Superior temporal gyrus (tissue), 1 donor: ENCODE measurements around the gene GAGE2A.
"Not testable (repeated sequence)": the region's sequence is repeated elsewhere in the genome, so short reads cannot be mapped to it uniquely, and the experiment has no call there.

Source experiments
- DNase-seq: peaks from one replicate; pipeline ENCODE4 v3.0.0-alpha.2; 2016; ENCODE audit errors: extremely low spot score

The GAGE2A gene, protein sequence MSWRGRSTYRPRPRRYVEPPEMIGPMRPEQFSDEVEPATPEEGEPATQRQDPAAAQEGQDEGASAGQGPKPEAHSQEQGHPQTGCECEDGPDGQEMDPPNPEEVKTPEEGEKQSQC

DNA sequence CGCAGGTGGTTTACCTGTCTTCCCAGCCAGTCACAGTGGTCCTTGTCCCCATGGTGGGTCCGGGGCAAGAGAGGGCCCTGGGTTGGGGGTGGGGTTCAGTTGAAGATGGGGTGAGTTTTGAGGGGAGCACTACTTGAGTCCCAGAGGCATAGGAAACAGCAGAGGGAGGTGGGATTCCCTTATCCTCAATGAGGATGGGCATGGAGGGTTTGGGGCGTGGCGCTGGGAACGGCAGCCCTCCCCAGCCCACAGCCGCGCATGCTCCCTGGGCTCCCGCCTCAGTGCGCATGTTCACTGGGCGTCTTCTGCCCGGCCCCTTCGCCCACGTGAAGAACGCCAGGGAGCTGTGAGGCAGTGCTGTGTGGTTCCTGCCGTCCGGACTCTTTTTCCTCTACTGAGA, at the start of gene GAGE2A:
Gene GAGE2A (plus strand): TSS at position 301 of the 400 bp plus-strand sequence. CDS start 1,155 bp downstream, outside the sequence.
- DNase-seq = not testable (repeated sequence)

DNA sequence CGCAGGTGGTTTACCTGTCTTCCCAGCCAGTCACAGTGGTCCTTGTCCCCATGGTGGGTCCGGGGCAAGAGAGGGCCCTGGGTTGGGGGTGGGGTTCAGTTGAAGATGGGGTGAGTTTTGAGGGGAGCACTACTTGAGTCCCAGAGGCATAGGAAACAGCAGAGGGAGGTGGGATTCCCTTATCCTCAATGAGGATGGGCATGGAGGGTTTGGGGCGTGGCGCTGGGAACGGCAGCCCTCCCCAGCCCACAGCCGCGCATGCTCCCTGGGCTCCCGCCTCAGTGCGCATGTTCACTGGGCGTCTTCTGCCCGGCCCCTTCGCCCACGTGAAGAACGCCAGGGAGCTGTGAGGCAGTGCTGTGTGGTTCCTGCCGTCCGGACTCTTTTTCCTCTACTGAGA, 47.9 kb upstream of the GAGE2A start, which contains the start of gene GAGE12D:
Gene GAGE12D (plus strand): TSS at position 301 of the 400 bp plus-strand sequence. CDS start 1,155 bp downstream, outside the sequence.
- DNase-seq = not testable (repeated sequence)

DNA sequence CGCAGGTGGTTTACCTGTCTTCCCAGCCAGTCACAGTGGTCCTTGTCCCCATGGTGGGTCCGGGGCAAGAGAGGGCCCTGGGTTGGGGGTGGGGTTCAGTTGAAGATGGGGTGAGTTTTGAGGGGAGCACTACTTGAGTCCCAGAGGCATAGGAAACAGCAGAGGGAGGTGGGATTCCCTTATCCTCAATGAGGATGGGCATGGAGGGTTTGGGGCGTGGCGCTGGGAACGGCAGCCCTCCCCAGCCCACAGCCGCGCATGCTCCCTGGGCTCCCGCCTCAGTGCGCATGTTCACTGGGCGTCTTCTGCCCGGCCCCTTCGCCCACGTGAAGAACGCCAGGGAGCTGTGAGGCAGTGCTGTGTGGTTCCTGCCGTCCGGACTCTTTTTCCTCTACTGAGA, 38.3 kb upstream of the GAGE2A start, which contains the start of gene GAGE12E:
Gene GAGE12E (plus strand): TSS at position 301 of the 400 bp plus-strand sequence. CDS start 1,155 bp downstream, outside the sequence.
- DNase-seq = not testable (repeated sequence)

DNA sequence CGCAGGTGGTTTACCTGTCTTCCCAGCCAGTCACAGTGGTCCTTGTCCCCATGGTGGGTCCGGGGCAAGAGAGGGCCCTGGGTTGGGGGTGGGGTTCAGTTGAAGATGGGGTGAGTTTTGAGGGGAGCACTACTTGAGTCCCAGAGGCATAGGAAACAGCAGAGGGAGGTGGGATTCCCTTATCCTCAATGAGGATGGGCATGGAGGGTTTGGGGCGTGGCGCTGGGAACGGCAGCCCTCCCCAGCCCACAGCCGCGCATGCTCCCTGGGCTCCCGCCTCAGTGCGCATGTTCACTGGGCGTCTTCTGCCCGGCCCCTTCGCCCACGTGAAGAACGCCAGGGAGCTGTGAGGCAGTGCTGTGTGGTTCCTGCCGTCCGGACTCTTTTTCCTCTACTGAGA, 28.8 kb upstream of the GAGE2A start, which contains the start of gene GAGE12F:
Gene GAGE12F (plus strand): TSS at position 301 of the 400 bp plus-strand sequence. CDS start 1,155 bp downstream, outside the sequence.
- DNase-seq = not testable (repeated sequence)

DNA sequence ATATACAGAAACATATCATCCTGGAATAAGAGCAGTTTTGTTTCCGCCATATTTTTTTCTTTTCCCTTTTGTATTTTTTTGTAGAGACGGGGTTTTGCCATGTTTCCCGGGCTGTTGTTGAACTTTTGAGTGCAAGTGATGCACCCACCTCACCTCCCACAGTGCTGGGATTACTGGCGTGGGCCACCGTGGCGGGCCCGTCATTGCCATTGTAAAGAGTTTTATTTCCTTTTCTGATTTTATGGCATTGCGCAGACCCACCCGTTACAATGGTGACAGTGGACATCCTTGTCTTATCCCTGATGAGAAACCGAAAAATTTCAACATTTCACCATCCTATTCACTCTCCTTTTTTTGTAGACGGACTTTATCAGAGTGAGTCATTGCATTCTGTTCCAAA, 20.6 kb upstream of the GAGE2A start:
- DNase-seq = not testable (repeated sequence)

DNA sequence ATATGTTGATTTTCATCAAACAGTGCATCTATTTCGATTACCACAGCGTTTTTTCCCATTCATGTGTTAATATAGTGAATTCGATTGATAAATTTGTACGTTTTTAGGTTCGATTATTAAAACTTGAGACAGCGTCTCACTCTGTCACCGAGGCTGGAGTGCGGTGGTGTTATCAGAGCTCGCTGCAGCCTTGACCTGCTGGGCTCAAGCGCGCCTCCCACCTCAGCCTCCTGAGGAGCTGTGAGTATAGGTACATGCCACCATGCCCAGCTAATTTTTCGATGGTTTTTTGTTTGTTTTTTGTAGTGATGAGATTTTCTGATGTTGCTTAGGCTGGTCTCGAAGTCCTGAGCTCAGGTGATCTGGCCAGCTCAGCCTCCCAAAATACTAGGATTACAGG, 20.1 kb upstream of the GAGE2A start:
- not testable (repeated sequence) for DNase-seq

DNA sequence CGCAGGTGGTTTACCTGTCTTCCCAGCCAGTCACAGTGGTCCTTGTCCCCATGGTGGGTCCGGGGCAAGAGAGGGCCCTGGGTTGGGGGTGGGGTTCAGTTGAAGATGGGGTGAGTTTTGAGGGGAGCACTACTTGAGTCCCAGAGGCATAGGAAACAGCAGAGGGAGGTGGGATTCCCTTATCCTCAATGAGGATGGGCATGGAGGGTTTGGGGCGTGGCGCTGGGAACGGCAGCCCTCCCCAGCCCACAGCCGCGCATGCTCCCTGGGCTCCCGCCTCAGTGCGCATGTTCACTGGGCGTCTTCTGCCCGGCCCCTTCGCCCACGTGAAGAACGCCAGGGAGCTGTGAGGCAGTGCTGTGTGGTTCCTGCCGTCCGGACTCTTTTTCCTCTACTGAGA, 19.2 kb upstream of the GAGE2A start, which contains the start of gene GAGE12G:
Gene GAGE12G (plus strand): TSS at position 301 of the 400 bp plus-strand sequence. CDS start 1,155 bp downstream, outside the sequence.
- DNase-seq = not testable (repeated sequence)

DNA sequence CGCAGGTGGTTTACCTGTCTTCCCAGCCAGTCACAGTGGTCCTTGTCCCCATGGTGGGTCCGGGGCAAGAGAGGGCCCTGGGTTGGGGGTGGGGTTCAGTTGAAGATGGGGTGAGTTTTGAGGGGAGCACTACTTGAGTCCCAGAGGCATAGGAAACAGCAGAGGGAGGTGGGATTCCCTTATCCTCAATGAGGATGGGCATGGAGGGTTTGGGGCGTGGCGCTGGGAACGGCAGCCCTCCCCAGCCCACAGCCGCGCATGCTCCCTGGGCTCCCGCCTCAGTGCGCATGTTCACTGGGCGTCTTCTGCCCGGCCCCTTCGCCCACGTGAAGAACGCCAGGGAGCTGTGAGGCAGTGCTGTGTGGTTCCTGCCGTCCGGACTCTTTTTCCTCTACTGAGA, 9.6 kb upstream of the GAGE2A start, which contains the start of gene GAGE12H:
Gene GAGE12H (plus strand): TSS at position 301 of the 400 bp plus-strand sequence. CDS start 1,155 bp downstream, outside the sequence.
- not testable (repeated sequence) for DNase-seq

DNA sequence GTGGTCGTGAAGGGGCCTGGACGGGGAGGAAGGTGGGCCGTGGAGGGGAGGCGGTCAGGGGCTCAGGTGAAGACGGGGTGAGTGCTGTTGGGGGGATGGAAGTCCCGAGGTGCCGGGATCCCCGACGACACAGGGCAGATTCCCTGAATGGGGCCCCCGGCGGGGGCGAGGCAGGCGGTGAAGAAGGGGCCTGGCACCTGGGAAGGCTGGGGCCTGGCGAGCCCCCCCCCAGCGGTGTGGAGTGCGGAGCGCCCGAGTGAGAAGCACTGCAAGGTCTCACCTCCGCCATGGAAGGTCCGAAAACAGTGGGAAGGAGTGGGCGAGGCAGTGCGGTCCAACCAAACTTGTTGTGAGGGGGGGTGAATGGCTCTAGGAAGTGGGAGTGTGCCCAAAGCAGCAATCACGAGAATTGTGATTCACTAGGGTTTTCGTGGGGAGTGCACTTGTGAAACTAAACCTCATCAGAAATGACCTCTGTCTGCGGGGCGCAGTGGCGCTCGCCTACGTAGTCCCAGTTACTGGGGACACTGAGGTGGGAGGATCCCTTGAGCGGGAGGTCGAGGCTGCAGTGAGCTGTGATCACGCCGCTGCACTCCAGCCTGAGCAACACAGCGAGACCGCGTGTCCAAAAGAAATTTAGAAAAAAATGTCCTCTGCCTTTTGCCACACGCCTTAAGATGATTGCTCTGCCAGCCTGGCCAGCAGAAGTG, 628 bp downstream of the GAGE2A start:
- not testable (repeated sequence) for DNase-seq

DNA sequence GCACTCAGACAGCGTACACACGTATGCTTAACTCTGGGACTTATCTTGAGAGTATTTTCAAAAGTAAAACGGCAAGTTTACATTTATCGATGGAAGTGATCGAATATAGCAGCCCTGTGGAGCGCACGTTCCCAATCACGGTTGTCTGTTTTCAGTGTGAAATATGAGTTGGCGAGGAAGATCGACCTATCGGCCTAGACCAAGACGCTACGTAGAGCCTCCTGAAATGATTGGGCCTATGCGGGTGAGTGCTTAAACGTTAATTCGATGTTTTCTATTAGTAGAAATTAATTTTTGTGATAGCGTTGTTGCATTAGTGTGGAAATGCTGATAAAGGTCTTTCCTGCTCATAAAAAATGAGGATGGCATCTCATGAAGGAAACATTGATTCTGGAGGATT, 1.2 kb downstream of the GAGE2A start:
- not testable (repeated sequence) for DNase-seq

DNA sequence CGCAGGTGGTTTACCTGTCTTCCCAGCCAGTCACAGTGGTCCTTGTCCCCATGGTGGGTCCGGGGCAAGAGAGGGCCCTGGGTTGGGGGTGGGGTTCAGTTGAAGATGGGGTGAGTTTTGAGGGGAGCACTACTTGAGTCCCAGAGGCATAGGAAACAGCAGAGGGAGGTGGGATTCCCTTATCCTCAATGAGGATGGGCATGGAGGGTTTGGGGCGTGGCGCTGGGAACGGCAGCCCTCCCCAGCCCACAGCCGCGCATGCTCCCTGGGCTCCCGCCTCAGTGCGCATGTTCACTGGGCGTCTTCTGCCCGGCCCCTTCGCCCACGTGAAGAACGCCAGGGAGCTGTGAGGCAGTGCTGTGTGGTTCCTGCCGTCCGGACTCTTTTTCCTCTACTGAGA, 9.4 kb downstream of the GAGE2A start, which contains the start of gene GAGE1:
Gene GAGE1 (plus strand): TSS at position 301 of the 400 bp plus-strand sequence. CDS start 1,155 bp downstream, outside the sequence.
- not testable (repeated sequence) for DNase-seq

DNA sequence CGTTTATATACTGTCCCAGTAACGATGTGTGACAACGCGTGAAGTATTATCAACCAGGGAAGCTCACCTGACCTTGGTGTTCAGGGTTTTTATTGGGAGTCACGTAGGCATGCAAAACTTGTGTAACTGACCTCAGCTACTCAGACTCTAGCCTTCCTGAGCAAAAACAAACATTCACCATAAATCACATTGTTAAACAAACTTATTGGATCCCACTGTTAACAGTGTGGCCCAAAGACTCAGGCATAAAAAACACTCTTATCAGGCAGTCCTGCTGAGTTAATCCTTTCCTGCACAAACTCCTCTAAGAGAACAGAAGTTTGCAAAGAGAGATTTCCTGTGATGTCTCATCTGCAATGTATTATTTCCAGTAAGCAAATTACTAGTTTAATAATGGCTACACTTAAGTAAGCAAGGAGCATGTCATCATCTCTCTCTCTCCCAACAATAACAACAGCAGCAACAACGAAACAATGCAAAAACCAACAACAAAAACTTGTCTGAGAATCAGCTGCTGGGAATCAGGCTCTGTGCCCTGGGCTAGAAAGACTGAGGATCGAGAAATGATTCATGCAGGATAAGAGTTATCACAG, 21.5 kb downstream of the GAGE2A start:
- DNase-seq = no peak

DNA sequence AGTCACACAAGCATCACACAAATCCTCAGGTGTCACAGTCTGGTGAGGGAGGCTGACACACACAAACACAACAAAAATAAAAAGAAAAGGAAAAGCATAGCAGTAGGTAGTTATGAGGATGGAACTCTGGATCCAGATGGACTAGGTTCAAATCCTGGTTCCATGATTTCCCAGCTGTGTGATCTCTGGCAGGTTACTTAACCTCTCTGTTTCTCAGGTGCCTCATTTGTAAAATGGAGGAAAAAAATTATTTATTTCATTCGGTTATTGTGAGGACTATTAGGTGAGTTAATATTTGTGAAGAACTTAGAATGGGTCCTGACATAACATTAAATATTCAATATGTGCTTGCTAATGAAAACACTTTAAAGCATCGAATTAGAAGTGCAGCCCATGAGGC, 29.3 kb downstream of the GAGE2A start:
- DNase-seq = no peak

DNA sequence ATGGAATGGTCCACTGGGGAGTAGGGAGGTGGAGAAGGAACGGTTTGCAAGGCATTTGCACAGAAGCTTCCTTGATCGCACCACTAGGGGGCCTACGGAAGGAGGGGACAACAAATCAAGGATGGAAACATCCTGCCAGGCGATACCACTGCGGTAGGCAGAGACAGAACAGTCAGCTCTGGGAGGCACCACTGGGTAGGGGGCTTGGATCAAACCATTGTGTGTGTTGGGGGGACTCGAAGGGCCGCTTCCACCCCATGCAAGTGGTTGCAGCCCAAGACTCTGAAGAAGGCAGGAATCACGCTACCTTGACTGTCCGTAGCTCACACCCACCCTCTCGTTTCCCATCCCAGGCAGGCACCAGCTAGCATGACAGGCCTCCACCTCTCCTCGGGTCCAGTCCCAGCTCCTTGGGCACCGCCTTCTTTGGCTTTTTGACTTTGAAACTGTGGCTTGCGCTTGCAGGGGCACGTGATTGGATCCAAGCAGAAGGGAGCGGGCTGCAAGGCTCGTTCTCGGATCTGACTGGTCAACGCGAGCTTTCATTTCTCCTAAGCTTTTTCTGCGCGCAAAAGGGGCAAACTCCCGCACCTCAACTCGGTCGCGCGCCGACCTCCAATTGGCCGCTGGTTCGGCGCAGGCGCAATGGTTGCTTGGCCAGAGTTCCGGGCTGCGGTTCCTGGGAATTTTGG, 37.9 kb downstream of the GAGE2A start:
- peak; percentile 9 for DNase-seq

DNA sequence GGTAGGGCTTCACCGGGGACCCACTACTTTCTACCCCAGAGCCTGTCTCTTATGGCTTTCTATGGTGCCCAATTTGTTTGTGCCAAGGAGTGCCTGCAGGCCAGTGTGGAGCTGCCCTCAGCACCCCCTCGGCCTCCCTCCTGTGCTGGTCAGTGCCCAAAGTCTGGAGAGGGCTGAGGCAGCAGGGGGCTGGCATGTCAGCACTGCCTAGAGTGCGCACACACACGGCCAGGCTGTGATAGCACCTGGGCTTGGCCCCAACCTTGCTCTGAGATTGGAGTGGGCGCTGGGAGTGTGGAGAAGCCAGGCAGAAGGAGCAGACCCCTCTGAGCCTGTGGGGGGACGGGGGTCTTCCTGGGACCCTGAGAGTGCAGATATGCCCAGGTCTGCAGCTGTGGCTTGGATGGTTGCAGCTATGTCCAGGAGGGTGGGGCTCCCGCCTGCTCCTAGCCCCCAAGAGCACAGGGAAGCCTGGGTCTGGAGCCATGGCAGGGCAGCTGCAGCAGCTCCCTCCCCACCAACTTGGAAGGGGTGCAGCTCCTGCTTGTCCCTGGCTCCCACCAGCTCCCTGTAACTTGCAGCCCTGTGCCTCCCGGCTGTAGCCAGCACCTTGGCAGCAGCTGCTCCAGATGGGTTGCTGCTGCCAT, 55.8 kb downstream of the GAGE2A start:
- DNase-seq = no peak
